Aorta (tissue), 5 donors: Measurements from ENCODE around the gene CKAP2L. TPM values are rescaled to one million over a fixed set of nuclear protein-coding genes. Genes with fewer than 3 reads are reported as not detected.

Experiments used
- ATAC-seq: fragments of 200-7000 bp; cut with Tn5 transposase; one replicate; pipeline ENCODE4 v1.9.1; 2022; ENCODE audit warnings: moderate library complexity; ENCODE audit not compliant: low FRiP score
- DNase-seq, 2 donors: peaks; one replicate each; pipeline ENCODE4 v3.0.0-alpha.2; 2020
- H3K27ac ChIP-seq, 2 donors: one replicate each; pipeline ENCODE4 v1.5.1; 2013; ENCODE audit warnings: low read length in 2 of 2, mild to moderate bottlenecking in 2 of 2, moderate library complexity in 2 of 2, control low read depth in 1 of 2, inconsistent platforms in 1 of 2, low read depth in 1 of 2
- H3K27me3 ChIP-seq, 2 donors: one replicate each; pipeline ENCODE4 v1.6.1; 2013; ENCODE audit warnings: control low read depth in 1 of 2, low read length in 1 of 2, mild to moderate bottlenecking in 1 of 2, moderate library complexity in 1 of 2; ENCODE audit not compliant: insufficient read depth in 2 of 2, control insufficient read depth in 1 of 2
- H3K36me3 ChIP-seq, 2 donors: one replicate each; pipeline ENCODE4 v1.6.1; 2013; ENCODE audit warnings: control low read depth in 1 of 2, low read length in 1 of 2, mild to moderate bottlenecking in 1 of 2; ENCODE audit not compliant: insufficient read depth in 2 of 2, control insufficient read depth in 1 of 2
- H3K4me1 ChIP-seq, 2 donors: one replicate each; pipeline ENCODE4 v1.6.1; 2013; ENCODE audit warnings: low read length in 2 of 2, control low read depth in 1 of 2, mild to moderate bottlenecking in 1 of 2, moderate library complexity in 1 of 2; ENCODE audit not compliant: insufficient read depth in 2 of 2, control insufficient read depth in 1 of 2
- H3K4me3 ChIP-seq, 2 donors: one replicate each; pipeline ENCODE4 v1.5.1; 2013; ENCODE audit warnings: low read length in 2 of 2, control low read depth in 1 of 2, mild to moderate bottlenecking in 1 of 2
- H3K9me3 ChIP-seq: one replicate; pipeline ENCODE4 v1.6.1; 2013; ENCODE audit warnings: mild to moderate bottlenecking, low read length; ENCODE audit not compliant: control insufficient read depth
- WGBS, 2 donors: extraction: QIAGEN DNeasy Blood & Tissue Kit; methylation state at CpG; one replicate each; pipeline ENCODE4 v1.1.7; 2013; 5-methylcytosine and 5-hydroxymethylcytosine counted together
- intact Hi-C, 2 donors: fragments of 100-400 bp; cut with DNase I; formaldehyde crosslinking; loops; one replicate each; pipeline versions ENCODE4 v1.14.2 to v1.15.0; 2022
- polyA plus RNA-seq, 2 donors: library from polyadenylated mRNA; stranded (reverse); fragments of 200-250 nt; gene quantifications; one replicate each; pipeline ENCODE4 v1.2.3, GENCODE V29; 2013
- total RNA-seq, 2 donors: library from RNA; stranded (reverse); fragmentation: NEBNext Ultra II Directional; extraction: Animal tissue kit (Norgen Biotek cat#: 25700); gene quantifications; one replicate each; pipeline ENCODE4 v1.2.1, GENCODE V29; 2021
- donor health status: healthy with polysubstance abuse.
- donor health status: Bipolar disorder and iron deficiency.
- donor health status: DM: no; HTN: no; CAD: no.
- donor health status: DM: no; HTN: no; CAD: no.
- donor health status: DM: yes; HTN: yes; CAD: no.

Gene CKAP2L
- total and polyA plus RNA-seq, 4 donors = under 0.01 to 0.69 (median 0.36) TPM

- Histone ChIP-seq H3K27me3 (no peaks in the 10 kb centered on the region), H3K36me3 (no peaks in the 10 kb centered on the region), H3K9me3 (no peaks in the 10 kb centered on the region), H3K4me1 (no peaks in the 10 kb centered on the region), H3K4me3 (no peak overlapping the region), H3K27ac (no peak overlapping the region)
- DNase-seq (no peak), ATAC-seq (no peak)
- intact Hi-C loops = no loop called here
- 87 to 89% methylated on average over 11 of the region's 11 CpGs for WGBS, 2 donors
Measured at GRCh38 chr2:112805542-112805941, 41.1 kb upstream of the CKAP2L start.

- Histone ChIP-seq H3K4me3 (no peak overlapping the region), H3K9me3 (no peaks in the 10 kb centered on the region), H3K36me3 (no peaks in the 10 kb centered on the region), H3K27me3 (no peaks in the 10 kb centered on the region), H3K27ac (no peak overlapping the region), H3K4me1 (no peaks in the 10 kb centered on the region)
- no peak for ATAC-seq
- WGBS, 2 donors = 53 to 63% methylated on average over 5 of the region's 5 CpGs
- DNase-seq = no peak
- intact Hi-C loops = no loop called here
Measured at GRCh38 chr2:112803691-112804521, 39.5 kb upstream of the CKAP2L start.

- Histone ChIP-seq H3K4me3 (no peak overlapping the region), H3K27me3 (no peaks in the 10 kb centered on the region), H3K4me1 (no peaks in the 10 kb centered on the region), H3K36me3 (no peaks in the 10 kb centered on the region), H3K9me3 (no peaks in the 10 kb centered on the region), H3K27ac (no peak overlapping the region)
- 87 to 90% methylated on average over 4 of the region's 4 CpGs for WGBS, 2 donors
- no peak for DNase-seq
- no peak for ATAC-seq
- intact Hi-C loops = no loop called here
Measured at GRCh38 chr2:112800881-112801583, 36.6 kb upstream of the CKAP2L start.

- H3K27ac ChIP-seq = no peak overlapping the region
- no peak overlapping the region for H3K4me3 ChIP-seq
- WGBS, 2 donors = 67 to 70% methylated on average over 8 of the region's 8 CpGs
- intact Hi-C loops = no loop called here
- no peaks in the 10 kb centered on the region for H3K36me3 ChIP-seq
- DNase-seq = no peak
- H3K9me3 ChIP-seq = no peaks in the 10 kb centered on the region
- H3K4me1 ChIP-seq = no peaks in the 10 kb centered on the region
- ATAC-seq = no peak
- H3K27me3 ChIP-seq = no peaks in the 10 kb centered on the region
Measured at GRCh38 chr2:112798979-112799975, 34.9 kb upstream of the CKAP2L start.

- Histone ChIP-seq H3K27me3 (no peaks in the 10 kb centered on the region), H3K9me3 (no peaks in the 10 kb centered on the region), H3K27ac (no peak overlapping the region), H3K4me3 (no peak overlapping the region), H3K36me3 (no peaks in the 10 kb centered on the region), H3K4me1 (no peaks in the 10 kb centered on the region)
- intact Hi-C loops = no loop called here
- no peak for DNase-seq
- 0% methylated on average over 1 of the region's 1 CpG for WGBS, 2 donors
- no peak for ATAC-seq
Measured at GRCh38 chr2:112796486-112796885, 32.1 kb upstream of the CKAP2L start.

GRCh38 chr2:112795774-112796173 is 31.4 kb upstream of the CKAP2L start:
- DNase-seq = no peak
- Histone ChIP-seq H3K9me3 (no peaks in the 10 kb centered on the region), H3K27me3 (no peaks in the 10 kb centered on the region), H3K27ac (no peak overlapping the region), H3K4me3 (no peak overlapping the region), H3K4me1 (no peaks in the 10 kb centered on the region), H3K36me3 (no peaks in the 10 kb centered on the region)
- intact Hi-C loops = no loop called here
- no peak for ATAC-seq
- 65 to 73% methylated on average over 1 of the region's 1 CpG for WGBS, 2 donors

GRCh38 chr2:112794841-112795240 is 30.4 kb upstream of the CKAP2L start:
- 84 to 87% methylated on average over 3 of the region's 3 CpGs for WGBS, 2 donors
- H3K4me1 ChIP-seq = no peaks in the 10 kb centered on the region
- no peaks in the 10 kb centered on the region for H3K27me3 ChIP-seq
- no peak overlapping the region for H3K27ac ChIP-seq
- H3K4me3 ChIP-seq = no peak overlapping the region
- intact Hi-C loops = no loop called here
- ATAC-seq = no peak
- no peaks in the 10 kb centered on the region for H3K9me3 ChIP-seq
- no peak for DNase-seq
- H3K36me3 ChIP-seq = no peaks in the 10 kb centered on the region

- WGBS, 2 donors = 61 to 67% methylated on average over 5 of the region's 5 CpGs
- H3K36me3 ChIP-seq = no peaks in the 10 kb centered on the region
- peak; percentile 74 for ATAC-seq
- no peak overlapping the region for H3K4me3 ChIP-seq
- no peaks in the 10 kb centered on the region for H3K9me3 ChIP-seq
- DNase-seq = peak in 1 of 2 donors; percentile 69
- H3K4me1 ChIP-seq = no peaks in the 10 kb centered on the region
- intact Hi-C loops = no loop called here
- no peak overlapping the region for H3K27ac ChIP-seq
- no peaks in the 10 kb centered on the region for H3K27me3 ChIP-seq
Measured at GRCh38 chr2:112794131-112794733, 29.8 kb upstream of the CKAP2L start.
